Vagina (tissue), 2 donors: ENCODE measurements around the gene GOLM1. TPM values are rescaled to one million over a fixed set of nuclear protein-coding genes. Genes with fewer than 3 reads are reported as not detected.

ENCODE experiments used
- DNase-seq, 2 donors: peaks; one replicate each; pipeline ENCODE4 v3.0.0-alpha.2; 2017; ENCODE audit errors: extremely low spot score in 2 of 2
- H3K27ac ChIP-seq: fragments of 200-600 bp; sonication (generic); one replicate; pipeline ENCODE4 v1.5.1; 2019
- H3K27me3 ChIP-seq: fragments of 200-600 bp; sonication (generic); one replicate; pipeline ENCODE4 v1.5.1; 2019
- H3K36me3 ChIP-seq, 2 donors: fragments of 200-600 bp; sonication (generic); one replicate each; pipeline ENCODE4 v1.5.1; 2017 to 2019
- H3K4me1 ChIP-seq: fragments of 200-600 bp; sonication (generic); one replicate; pipeline ENCODE4 v1.5.1; 2019
- H3K4me3 ChIP-seq, 2 donors: fragments of 200-600 bp; sonication (generic); 1 replicate in 1 of 2; 2 replicates in 1 of 2; pipeline ENCODE4 v1.5.1; 2016 to 2019
- H3K9me3 ChIP-seq: fragments of 200-600 bp; sonication (generic); one replicate; pipeline ENCODE4 v1.5.1; 2019
- CTCF ChIP-seq, 3 experiments: fragments of 450-650 bp in 2 of 3; fragments of 200-600 bp in 1 of 3; sonication (generic) in 1 of 3; IDR thresholded peaks; one replicate each; pipeline ENCODE4 v1.5.1; 2017 to 2019; ENCODE audit warnings: antibody characterized with exemption in 3 of 3, mild to moderate bottlenecking in 2 of 3, moderate library complexity in 2 of 3
- POLR2A ChIP-seq, 2 donors: fragments of 450-650 bp; IDR thresholded peaks; one replicate each; pipeline ENCODE4 v1.6.1; 2017; ENCODE audit warnings: antibody characterized with exemption in 2 of 2, mild to moderate bottlenecking in 2 of 2, moderate library complexity in 2 of 2
- POLR2AphosphoS5 ChIP-seq, 2 donors: sonication (generic); formaldehyde crosslinking; IDR thresholded peaks; one replicate each; pipeline ENCODE4 v1.9.0; 2017; ENCODE audit warnings: antibody characterized with exemption in 2 of 2, mild to moderate bottlenecking in 2 of 2, low read depth in 1 of 2; ENCODE audit not compliant: insufficient read depth in 1 of 2
- intact Hi-C: fragments of 100-400 bp; cut with DNase I; formaldehyde crosslinking; loops from one replicate; pipeline ENCODE4 v1.15.1; 2023
- total RNA-seq: library from RNA; depleted of rRNA; stranded (reverse); fragments of >200 nt; gene quantifications from one replicate; pipeline ENCODE4 v1.2.3, GENCODE V29; 2016

GOLM1 gene
- total RNA-seq, 1 donor from 2014 or later: 14.7 TPM

GRCh38 chr9:86075132-86076109 is 23.9 kb downstream of the GOLM1 start:
- Histone ChIP-seq H3K9me3 (no peaks in the 10 kb centered on the region), H3K27ac (no peak overlapping the region), H3K36me3 (no peaks in the 10 kb centered on the region), H3K27me3 (no peaks in the 10 kb centered on the region), H3K4me3 (no peak overlapping the region), H3K4me1 (peaks cover 6% of the 10 kb centered on the region)
- intact Hi-C loops: no loop called here
- no peak for TF ChIP-seq POLR2AphosphoS5 (IDR thresholded peaks at IDR 0.05; ENCODE audit: insufficient read depth in 1 of 2, low read depth in 1 of 2)
- TF ChIP-seq CTCF (IDR thresholded peaks at IDR 0.05): no peak
- TF ChIP-seq POLR2A (IDR thresholded peaks at IDR 0.05): no peak
- peak in 1 of 2 donors; percentile 1 for DNase-seq

GRCh38 chr9:86073839-86074238 is 25.5 kb downstream of the GOLM1 start:
- DNase-seq: no peak
- Histone ChIP-seq H3K27ac (no peak overlapping the region), H3K4me3 (no peak overlapping the region), H3K36me3 (no peaks in the 10 kb centered on the region), H3K9me3 (no peaks in the 10 kb centered on the region), H3K4me1 (no peaks in the 10 kb centered on the region), H3K27me3 (no peaks in the 10 kb centered on the region)
- TF ChIP-seq POLR2A (IDR thresholded peaks at IDR 0.05) (no peak), CTCF (IDR thresholded peaks at IDR 0.05) (no peak), POLR2AphosphoS5 (IDR thresholded peaks at IDR 0.05; ENCODE audit: insufficient read depth in 1 of 2, low read depth in 1 of 2) (no peak)
- intact Hi-C loops: no loop called here

- Histone ChIP-seq H3K27me3 (no peaks in the 10 kb centered on the region), H3K36me3 (no peaks in the 10 kb centered on the region), H3K4me3 (no peak overlapping the region), H3K4me1 (no peaks in the 10 kb centered on the region), H3K27ac (no peak overlapping the region), H3K9me3 (no peaks in the 10 kb centered on the region)
- TF ChIP-seq CTCF (IDR thresholded peaks at IDR 0.05) (no peak), POLR2AphosphoS5 (IDR thresholded peaks at IDR 0.05; ENCODE audit: insufficient read depth in 1 of 2, low read depth in 1 of 2) (no peak), POLR2A (IDR thresholded peaks at IDR 0.05) (no peak)
- intact Hi-C loops: no loop called here
- DNase-seq: no peak
These were observed 26.9 kb downstream of the GOLM1 start for GRCh38 chr9:86072394-86072877.

- H3K4me1 ChIP-seq: no peaks in the 10 kb centered on the region
- no peak overlapping the region for H3K27ac ChIP-seq
- H3K4me3 ChIP-seq: no peak overlapping the region
- TF ChIP-seq CTCF (IDR thresholded peaks at IDR 0.05) (no peak), POLR2AphosphoS5 (IDR thresholded peaks at IDR 0.05; ENCODE audit: insufficient read depth in 1 of 2, low read depth in 1 of 2) (no peak), POLR2A (IDR thresholded peaks at IDR 0.05) (no peak)
- intact Hi-C loops: no loop called here
- no peaks in the 10 kb centered on the region for H3K9me3 ChIP-seq
- H3K36me3 ChIP-seq: no peaks in the 10 kb centered on the region
- DNase-seq: no peak
- no peaks in the 10 kb centered on the region for H3K27me3 ChIP-seq
These were observed 30.0 kb downstream of the GOLM1 start for GRCh38 chr9:86069206-86069869.
